MM.1S (cell line): ENCODE results near the gene CHST7.

Source experiments
- EZH2 ChIP-seq: fragments of 300-600 bp; sonication (generic); optimal IDR thresholded peaks from 2 replicates; pipeline ENCODE3; 2017; ENCODE audit warnings: low read depth, mild to moderate bottlenecking, antibody characterized with exemption, low read length, mixed read lengths
- EZH2phosphoT487 ChIP-seq: fragments of 300-600 bp; sonication (generic); IDR thresholded peaks from 2 replicates; pipeline ENCODE4 v1.6.1; 2018; ENCODE audit warnings: antibody characterized with exemption, low read length
- TF ChIP-seq, protein P1 (sequence below): fragments of 300-600 bp; sonication (generic); IDR thresholded peaks from 2 replicates; pipeline ENCODE4 v1.5.1; 2016; ENCODE audit warnings: antibody characterized with exemption, low read length, mixed read lengths

DNA sequence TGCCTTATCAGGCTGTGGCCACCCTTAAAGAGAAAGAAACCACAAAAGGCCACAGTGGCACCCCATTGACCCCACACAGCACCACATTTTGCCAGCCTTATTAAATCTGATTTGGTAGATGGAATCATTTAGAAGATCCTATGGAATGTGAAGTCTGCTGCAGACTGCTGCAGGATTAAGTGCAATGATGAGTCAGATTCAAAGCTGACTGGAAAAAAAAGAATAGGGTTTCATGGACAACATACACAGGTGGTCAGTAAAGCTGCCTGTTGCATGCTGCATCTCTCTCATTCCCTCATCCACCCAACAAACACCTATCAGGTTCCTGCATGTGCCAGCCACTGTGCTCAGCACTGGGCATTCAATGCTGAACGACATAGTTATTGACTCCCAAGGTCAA, 56.6 kb downstream of the CHST7 start:
- TF ChIP-seq, protein P1, sequence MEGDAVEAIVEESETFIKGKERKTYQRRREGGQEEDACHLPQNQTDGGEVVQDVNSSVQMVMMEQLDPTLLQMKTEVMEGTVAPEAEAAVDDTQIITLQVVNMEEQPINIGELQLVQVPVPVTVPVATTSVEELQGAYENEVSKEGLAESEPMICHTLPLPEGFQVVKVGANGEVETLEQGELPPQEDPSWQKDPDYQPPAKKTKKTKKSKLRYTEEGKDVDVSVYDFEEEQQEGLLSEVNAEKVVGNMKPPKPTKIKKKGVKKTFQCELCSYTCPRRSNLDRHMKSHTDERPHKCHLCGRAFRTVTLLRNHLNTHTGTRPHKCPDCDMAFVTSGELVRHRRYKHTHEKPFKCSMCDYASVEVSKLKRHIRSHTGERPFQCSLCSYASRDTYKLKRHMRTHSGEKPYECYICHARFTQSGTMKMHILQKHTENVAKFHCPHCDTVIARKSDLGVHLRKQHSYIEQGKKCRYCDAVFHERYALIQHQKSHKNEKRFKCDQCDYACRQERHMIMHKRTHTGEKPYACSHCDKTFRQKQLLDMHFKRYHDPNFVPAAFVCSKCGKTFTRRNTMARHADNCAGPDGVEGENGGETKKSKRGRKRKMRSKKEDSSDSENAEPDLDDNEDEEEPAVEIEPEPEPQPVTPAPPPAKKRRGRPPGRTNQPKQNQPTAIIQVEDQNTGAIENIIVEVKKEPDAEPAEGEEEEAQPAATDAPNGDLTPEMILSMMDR: no peak
- TF ChIP-seq EZH2phosphoT487 (no peak), EZH2 (no peak)
